GM19240 (cell line): ENCODE data around the gene MYO19.
A peak's percentile ranks its signal among the peaks of the same experiment; 100 is the strongest.
"Not testable (repeated sequence)": the region's sequence is repeated elsewhere in the genome, so short reads cannot be mapped to it uniquely, and the experiment has no call there.

Source experiments
- DNase-seq: peaks from one replicate; pipeline ENCODE4 v3.0.0; 2011; ENCODE audit warnings: low spot score; ENCODE audit not compliant: insufficient read length

Gene MYO19

GRCh38 chr17:36500745-36501225 is 33.9 kb downstream of the MYO19 start:
- DNase-seq = no peak

- DNase-seq = no peak
Measured at GRCh38 chr17:36498560-36499300, 35.9 kb downstream of the MYO19 start.

GRCh38 chr17:36498155-36498554 is 36.5 kb downstream of the MYO19 start:
- DNase-seq = no peak

DNA sequence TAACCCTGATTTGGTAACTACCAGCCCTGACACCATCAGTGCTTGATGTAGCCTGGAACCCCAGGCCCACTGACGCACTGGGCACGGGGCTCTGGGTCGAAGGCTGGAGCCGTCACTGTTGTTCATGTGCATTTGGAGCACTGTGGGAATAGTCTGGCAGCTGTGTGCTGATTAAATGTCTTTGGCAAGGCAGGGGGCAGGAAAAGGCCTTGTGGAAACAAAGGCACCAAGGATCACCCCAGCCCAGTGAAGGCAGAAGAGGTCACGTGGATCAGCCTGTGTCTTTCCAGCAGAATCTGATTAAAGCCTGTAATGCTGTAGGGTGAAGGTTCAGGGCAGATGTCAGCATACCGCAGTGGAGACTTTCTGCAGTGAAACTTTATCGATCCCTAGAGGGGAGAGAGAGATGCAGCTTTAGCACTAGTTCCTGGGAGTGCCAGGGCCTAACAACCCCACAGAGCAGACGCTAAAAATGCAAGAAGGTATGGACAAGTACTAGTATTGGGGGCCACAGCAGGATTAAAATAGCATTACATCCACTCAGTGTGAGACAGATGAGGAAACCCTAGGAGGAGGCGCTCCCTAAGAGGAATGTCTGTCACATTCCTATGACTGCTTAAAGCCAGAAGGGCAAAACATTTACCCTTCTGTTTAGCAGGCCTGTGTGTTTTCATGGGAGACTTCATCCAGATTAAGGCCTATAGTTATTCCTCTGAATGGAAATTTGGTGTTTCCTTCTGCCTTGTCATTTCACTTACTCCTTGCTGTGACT is 38.5 kb downstream of the MYO19 start:
- no peak for DNase-seq

GRCh38 chr17:36495076-36495578 is 39.5 kb downstream of the MYO19 start:
- DNase-seq = no peak

DNA sequence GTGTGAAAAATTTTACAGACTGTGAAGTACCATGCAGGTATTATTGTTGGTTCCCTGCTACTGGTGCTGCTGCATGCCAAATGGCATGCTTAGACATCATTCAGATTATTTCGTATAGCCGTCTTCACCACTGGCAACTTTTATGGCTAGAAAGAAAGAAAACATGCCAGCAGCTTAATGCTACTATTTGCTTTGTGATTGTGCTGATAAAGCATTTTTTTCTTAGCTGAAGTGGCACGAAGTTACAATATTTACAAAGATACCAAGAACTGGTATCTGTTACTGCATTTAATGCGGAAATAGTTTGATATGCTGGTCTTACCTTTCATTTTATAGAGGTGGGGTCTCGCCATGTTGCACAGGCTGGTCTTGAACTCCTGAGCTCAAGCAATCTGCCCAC is 40.0 kb downstream of the MYO19 start:
- DNase-seq = no peak

- DNase-seq = no peak
Measured at GRCh38 chr17:36493956-36494355, 40.7 kb downstream of the MYO19 start.

GRCh38 chr17:36486204-36487194 is 48.2 kb downstream of the MYO19 start, which contains the start of gene ZNHIT3:
Gene ZNHIT3, plus strand, starts transcription at chr17:36486681. Its CDS starts 19 bp downstream, at chr17:36486700.
- peak; percentile 94 for DNase-seq

- DNase-seq = peak; percentile 51
Measured at GRCh38 chr17:36485805-36486203, 48.9 kb downstream of the MYO19 start.

- DNase-seq = no peak
Measured at GRCh38 chr17:36485027-36485426, 49.6 kb downstream of the MYO19 start.

DNA sequence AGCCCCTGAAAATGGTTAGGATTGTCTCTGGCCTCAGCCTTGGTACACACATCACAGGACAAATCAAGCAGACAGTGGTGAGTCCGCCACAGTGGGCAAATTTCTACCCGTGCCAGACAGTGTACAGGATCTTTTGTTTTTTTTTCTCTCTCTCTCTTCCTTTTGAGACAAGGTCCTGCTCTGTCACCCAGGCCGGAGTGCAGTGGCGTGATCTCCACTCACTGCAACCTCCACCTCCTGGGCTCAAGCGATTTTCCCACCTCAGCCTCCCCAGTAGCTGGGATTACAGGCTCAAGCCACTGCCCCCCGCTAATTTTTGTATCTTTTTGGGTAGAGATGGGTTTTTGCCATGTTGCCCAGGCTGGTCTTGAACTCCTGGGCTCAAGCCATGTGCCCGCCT is 50.6 kb downstream of the MYO19 start:
- not testable (repeated sequence) for DNase-seq

DNA sequence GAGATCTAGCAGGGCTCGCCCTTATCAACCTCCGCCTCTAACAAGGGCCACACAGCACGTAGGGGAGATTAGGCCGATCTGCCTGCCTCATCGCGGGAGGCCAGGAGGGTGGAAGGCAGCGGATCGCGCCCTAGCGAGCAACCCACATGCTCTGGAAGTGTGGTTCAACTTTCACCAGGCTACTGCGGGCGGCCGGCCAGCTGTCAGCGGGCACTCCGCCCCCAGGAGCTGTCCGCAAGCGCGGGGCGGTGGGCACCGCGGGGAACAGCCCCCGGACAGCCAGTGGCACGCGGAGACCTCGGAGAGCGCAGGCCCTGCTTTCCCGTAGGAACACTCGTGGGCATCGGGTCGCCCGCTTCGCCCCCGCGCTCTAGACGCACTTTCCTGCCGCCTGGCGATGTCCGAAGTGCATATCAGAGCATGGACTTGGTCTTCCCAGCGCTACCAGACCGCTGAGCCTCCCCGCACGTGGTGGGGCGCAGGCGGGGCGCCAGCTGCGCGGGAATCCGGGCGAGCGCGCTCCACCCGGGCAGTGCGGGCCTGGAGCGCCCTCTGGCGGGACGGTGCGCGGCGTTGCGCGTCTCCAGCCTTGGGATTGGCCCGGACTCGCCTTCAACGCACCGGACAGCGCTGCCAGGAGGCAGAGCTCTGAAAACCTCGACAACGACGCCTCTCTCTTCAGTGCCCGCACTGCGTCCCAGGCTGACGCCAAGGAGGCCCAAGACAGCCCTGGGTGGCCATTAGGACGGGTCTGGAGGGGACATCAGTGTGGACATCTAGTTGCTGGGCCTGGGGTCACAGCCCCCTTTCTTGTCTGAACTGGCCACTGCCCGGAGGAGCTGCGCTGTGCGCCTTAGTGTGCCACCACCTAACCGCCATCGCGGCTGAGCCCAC is 51.8 kb downstream of the MYO19 start:
- DNase-seq = peak; percentile 52

DNA sequence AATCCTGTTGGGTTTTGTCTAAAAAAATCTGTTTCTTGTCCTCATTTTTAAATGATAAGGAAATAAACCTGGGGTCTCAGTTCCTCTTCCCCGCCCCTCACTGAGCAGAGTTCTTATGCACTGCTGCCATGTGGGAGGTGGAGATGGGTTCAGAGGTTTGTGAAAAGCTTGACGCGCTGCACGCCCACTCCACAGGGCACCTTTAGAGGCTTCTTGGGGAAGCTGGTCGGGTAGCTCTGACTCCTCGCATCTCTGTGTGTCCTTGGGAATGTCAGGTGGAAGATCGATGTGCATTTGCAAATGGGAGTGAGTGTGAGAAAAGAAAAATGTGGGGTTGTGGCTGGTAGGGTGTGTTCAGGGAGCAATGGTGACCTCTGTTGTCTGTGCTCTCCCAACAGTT is 52.8 kb downstream of the MYO19 start:
- no peak for DNase-seq

DNA sequence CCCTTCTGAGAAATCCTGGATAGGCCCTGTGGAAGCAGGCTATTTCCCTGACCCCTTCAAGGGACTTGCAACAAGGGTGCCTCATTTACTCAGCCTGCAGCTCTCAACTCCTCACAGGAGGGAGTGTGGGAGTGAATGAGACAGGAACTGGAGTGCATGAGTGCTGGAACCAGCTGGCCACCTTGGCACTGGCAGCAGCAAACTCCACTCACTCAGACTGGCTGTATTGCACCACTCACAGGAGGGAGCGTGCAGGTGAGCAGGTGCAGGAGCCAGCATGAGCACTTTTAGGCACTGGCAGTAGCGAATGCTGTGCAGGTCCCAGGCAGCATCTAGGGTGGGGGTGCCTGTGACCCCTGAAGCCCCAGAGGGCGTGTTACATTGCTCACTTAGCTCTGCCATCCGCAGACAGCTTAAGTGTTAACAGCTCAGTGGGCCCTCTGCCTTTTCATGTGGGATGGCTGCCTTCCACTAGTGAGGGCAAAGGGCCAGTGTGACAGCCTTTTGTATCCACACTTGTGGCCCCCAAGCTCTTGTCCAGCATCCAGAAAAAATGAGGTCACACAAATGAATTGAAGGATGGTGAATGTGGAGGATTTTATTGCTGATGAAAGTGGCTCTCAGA is 59.2 kb downstream of the MYO19 start:
- DNase-seq = no peak

- DNase-seq = no peak
Measured at GRCh38 chr17:36474571-36474970, 60.1 kb downstream of the MYO19 start.

- DNase-seq = no peak
Measured at GRCh38 chr17:36470499-36470898, 64.2 kb downstream of the MYO19 start.

DNA sequence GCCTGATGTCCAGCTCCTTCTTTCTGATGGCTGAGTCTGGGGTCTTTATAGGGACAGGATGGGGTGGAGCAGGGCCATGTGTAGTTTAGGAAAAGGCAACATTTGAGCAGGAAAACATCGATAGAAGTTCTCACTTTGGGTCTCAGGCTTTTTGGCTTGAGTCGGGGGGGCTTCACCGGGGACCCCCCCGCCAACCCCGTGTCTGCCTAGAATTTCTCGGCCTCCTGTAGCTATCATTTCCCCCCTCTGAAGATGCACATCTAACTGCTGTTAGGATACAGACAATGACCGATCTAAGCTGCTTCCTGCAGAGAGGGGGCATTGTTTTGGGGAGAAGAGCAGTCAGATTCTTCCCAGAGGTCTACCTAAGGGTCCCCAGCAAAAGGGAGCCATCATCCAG is 64.9 kb downstream of the MYO19 start:
- DNase-seq = no peak

- DNase-seq = no peak
Measured at GRCh38 chr17:36468903-36469635, 65.6 kb downstream of the MYO19 start.

DNA sequence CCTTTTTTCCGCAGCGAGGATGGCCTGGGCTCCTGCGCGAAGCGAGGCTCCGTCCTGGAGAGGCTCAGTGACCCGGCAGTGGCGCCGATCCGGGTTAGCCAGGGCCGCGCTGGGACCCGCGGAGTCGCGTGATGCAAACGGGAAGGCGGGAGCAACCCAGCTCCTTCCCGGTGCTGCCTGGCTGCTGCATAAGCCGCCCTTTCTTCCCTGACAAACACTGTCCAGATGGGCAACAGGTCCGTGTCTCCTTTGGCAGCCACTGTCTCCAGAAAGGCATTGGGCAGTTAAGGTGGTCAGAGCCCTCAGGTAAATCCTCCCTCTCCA is 69.9 kb downstream of the MYO19 start:
- no peak for DNase-seq
